Panc1 (cell line): ENCODE results near the gene CREB3L2.
"Not testable (repeated sequence)": the region's sequence is repeated elsewhere in the genome, so short reads cannot be mapped to it uniquely, and the experiment has no call there.

ENCODE experiments used
- CTCF ChIP-seq: fragments of 450-650 bp; IDR thresholded peaks from 2 replicates; pipeline ENCODE4 v1.5.1; 2017; ENCODE audit warnings: mild to moderate bottlenecking
- POLR2AphosphoS5 ChIP-seq: IDR thresholded peaks from 2 replicates; pipeline ENCODE4 v1.6.1; 2012; ENCODE audit warnings: mild to moderate bottlenecking, low read depth, low read length, moderate library complexity
- REST ChIP-seq, 2 experiments: IDR thresholded peaks; 2 replicates each; pipeline ENCODE4 v1.6.1; 2011 to 2012; ENCODE audit warnings: low read depth in 2 of 2, control low read depth in 1 of 2, low read length in 1 of 2, mild to moderate bottlenecking in 1 of 2, moderate library complexity in 1 of 2; ENCODE audit not compliant: insufficient read depth in 1 of 2
- SIN3A ChIP-seq: IDR thresholded peaks from 2 replicates; pipeline ENCODE4 v1.6.1; 2012; ENCODE audit warnings: low read depth, mild to moderate bottlenecking, low read length, moderate library complexity, borderline replicate concordance; ENCODE audit not compliant: insufficient read depth
- TCF7L2 ChIP-seq: IDR thresholded peaks from 2 replicates; pipeline ENCODE4 v1.6.1; 2011; ENCODE audit warnings: mild to moderate bottlenecking, low read depth, low read length, inconsistent platforms

- TF ChIP-seq POLR2AphosphoS5; CTCF; REST (IDR thresholded peaks at IDR 0.05; ENCODE audit: insufficient read depth in 1 of 2, low read depth in 2 of 2, low read length in 1 of 2); TCF7L2; SIN3A: not testable (repeated sequence)
These were observed 33.5 kb downstream of the CREB3L2 start for GRCh38 chr7:137968339-137968738.
